B cell (primary cell): ENCODE data around the gene GMCL2.

Source experiments
- CTCF ChIP-seq: fragments of 200-600 bp; IDR thresholded peaks from one replicate; pipeline ENCODE4 v1.8.0; 2022; ENCODE audit warnings: antibody characterized with exemption, mild to moderate bottlenecking
- EZH2 ChIP-seq: IDR thresholded peaks from 2 replicates; pipeline ENCODE4 v1.6.1; 2012; ENCODE audit warnings: borderline replicate concordance, low read depth, mild to moderate bottlenecking, moderate library complexity, low read length; ENCODE audit not compliant: insufficient read depth, poor library complexity, severe bottlenecking

GRCh38 chr5:178204935-178205748 is 18.0 kb upstream of the GMCL2 start:
- TF ChIP-seq CTCF (no peak), EZH2 (no peak)
